Activated CD8-positive, alpha-beta memory T cell treated with anti-CD3 and anti-CD28 coated beads, Interleukin-2, amount 50 U/mL, for 1 hour (primary cell): Measurements from ENCODE around the gene BMP3.
"Not testable (repeated sequence)": the region's sequence is repeated elsewhere in the genome, so short reads cannot be mapped to it uniquely, and the experiment has no call there.

Source experiments
- DNase-seq: peaks from one replicate; pipeline ENCODE4 v3.0.0-alpha.2; 2020; ENCODE audit errors: extremely low read depth

BMP3 gene, protein sequence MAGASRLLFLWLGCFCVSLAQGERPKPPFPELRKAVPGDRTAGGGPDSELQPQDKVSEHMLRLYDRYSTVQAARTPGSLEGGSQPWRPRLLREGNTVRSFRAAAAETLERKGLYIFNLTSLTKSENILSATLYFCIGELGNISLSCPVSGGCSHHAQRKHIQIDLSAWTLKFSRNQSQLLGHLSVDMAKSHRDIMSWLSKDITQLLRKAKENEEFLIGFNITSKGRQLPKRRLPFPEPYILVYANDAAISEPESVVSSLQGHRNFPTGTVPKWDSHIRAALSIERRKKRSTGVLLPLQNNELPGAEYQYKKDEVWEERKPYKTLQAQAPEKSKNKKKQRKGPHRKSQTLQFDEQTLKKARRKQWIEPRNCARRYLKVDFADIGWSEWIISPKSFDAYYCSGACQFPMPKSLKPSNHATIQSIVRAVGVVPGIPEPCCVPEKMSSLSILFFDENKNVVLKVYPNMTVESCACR

DNA sequence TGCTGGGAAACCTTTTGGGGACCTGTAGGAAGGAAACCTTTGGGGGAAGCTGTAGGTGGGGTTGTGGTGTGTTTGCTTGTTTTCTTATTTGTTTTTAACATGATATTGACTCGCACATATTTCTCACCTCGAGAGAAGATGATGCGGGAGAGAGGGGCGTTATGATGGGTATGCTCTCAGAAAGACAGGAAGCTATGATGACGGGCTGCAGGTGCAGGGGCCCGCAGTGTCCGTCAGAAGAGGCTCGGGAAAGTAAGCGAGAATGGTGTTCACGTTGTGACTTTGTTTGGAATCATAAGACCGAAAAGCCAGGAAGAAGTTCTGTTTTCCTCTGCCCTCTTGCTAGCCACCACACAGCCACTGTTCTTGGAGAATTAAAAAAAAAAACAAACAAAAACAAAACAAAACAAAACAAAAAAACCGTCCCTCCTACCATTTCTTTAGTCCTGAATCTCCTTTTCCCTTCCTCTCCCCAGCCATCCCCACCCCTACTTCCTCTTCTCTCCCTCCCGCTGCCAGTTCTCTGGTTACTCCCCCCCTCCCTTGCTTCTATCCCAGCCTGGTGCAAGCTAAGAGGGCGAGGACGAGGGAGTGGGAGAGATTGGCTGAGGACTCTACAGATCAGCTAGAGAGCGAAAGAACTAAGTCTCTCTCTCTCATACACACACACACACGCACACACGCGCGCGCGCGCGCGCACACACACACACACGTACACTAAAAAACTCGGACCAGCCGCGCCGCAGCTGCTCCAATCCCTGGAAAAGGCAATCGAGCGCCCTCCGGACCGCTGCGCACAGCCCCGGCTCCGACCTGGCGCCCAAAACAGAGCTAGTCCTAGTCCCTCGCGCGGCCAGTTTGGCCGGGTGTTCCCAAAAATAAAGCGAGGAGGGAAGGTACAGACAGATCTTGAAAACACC lies at the start of gene BMP3:
Gene BMP3 (plus strand): TSS at position 648 of the 920 bp plus-strand sequence. CDS start 577 bp downstream, outside the sequence.
- no peak for DNase-seq

DNA sequence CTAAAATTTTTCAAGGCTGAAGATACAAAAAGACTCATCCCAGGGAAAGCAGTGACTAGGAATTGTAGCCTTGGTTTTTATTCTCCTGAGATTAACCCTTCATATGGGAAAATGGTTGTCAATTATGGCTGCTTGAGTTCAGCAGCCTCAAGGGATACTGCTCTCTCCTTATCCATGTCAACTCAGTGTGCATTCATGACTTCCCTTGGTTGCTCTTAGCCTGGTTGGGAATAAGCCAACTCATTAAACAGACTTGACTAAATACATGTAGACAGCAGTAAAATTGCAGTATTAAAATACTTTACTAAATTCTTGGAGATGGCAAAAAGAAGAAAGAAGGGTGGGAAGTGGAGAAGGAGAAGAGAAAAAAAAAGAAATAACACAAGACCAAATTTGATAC lies 44.5 kb upstream of the BMP3 start:
- DNase-seq: no peak

DNA sequence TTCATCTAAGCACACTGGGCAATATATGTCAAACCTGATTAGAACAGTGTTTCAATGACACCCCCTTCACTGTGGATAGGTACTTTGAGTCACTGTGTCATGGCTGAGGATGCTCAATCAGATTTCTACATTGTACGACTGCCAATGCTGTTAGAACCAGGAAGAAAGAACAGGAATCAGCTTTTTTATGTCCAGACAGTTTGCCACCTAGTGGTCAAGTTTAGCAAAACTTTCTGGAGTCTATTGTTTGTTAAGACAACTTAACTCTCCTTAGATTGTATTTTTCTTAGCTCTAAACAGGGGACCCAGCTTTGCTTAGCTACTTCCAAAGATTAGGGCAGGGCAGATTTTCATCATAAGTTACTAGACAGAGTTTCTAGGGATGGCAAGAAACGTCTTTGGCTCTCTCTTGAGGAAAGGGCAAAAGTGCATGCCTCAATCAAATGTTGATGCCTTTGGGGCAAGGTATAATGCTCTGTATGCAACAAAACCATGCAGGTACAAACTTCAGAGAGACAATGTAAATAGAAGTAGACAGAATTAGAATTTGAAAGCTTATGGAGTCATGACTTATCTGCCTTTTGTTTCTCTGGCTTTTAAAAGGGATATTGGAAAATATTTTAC lies 40.5 kb upstream of the BMP3 start:
- no peak for DNase-seq

DNA sequence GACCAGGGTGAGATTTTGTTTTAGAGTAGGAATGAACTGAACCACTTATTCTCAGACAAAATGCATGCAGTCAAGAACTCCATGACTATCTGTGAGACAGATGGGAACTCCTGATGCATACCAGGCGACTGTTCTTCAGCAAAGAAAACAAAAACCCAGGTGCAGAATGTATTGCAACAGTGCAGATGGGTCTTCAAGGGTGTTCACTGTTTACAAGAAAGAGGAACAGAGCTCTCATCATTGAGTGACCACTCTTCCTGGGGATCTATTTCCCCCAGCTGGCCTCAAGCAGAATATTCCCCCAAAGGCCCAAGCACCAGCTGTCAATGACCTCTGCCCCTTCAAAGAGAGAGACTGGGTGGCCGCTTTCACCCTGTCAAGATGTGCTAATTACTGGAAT lies 39.7 kb upstream of the BMP3 start:
- DNase-seq: no peak

DNA sequence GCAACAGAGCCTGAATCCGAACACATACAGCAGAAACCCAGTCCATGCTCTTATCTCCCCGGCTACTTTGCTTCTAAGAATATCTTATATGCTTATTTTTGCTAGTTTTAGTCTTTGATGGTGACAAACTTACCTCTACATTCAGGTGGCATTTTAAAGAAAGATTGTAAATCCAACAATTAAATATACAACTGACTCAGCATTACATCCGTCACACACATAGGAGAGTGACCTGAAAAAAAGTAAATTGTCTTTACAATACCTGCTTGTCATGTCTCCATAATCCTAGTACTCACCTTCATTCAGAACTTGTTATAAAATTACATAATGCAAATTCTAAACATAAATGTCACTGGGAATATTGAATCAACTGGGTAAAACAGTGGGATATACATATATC lies 30.6 kb upstream of the BMP3 start:
- no peak for DNase-seq

DNA sequence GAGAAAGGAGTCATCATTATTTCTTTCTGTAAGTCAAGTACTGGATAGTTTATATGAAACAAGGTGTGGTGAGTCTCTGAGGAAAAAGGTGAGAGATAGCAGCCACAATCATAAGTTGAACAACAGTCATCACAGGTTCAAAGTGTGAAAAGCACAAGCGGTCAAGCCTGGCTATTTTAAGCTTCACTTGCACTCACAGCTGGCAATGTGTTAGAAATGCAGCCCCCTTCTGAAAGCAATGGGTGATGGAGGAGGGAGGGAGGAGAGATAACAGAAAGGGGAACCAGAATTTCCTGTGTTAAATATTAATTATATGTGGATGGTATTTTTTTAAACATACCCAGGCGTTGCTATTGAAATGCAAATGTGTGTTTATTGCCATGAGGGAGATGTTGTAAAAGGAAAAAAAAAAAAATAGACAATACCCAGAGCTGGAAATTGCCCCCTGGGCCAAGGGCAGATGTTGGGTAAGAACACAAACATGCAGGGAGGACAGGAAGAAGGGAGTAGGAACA lies 26.9 kb upstream of the BMP3 start:
- no peak for DNase-seq

DNA sequence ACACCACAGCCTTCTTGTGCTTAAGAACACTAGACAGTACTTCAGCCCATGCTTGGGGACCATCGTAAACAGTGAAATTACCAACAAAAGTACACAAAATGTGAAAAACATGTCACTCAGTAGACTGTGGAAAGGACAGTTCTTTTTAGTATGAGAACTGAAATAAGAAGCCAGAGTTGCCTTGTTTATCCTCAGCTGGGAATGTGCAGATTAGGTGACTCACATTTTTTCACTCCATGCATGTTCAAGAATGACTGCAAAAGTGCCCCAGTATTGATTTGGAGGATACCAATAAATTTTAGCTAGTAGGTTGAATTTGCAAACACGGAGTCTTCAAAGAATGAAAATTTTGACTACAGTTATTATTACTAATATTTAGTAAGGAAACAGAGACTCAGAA lies 23.1 kb upstream of the BMP3 start:
- no peak for DNase-seq

DNA sequence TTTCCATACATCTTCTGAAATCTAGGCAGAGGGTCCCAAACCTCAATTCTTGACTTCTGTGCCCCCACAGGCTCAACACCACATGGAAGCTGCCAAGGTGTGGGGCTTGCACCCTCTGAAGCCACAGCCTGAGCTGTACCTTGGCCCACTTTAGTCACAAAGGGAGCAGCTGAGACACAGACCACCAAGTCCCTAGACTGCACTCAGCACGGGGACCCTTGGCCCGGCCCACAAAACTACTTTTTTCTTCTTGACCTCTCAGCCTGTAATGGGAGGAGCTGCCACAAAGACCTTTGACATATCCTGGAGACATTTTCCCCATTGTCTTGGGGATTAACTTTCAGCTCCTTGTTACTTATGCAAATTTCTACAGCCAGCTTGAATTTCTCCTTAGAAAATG lies 13.9 kb upstream of the BMP3 start:
- not testable (repeated sequence) for DNase-seq

DNA sequence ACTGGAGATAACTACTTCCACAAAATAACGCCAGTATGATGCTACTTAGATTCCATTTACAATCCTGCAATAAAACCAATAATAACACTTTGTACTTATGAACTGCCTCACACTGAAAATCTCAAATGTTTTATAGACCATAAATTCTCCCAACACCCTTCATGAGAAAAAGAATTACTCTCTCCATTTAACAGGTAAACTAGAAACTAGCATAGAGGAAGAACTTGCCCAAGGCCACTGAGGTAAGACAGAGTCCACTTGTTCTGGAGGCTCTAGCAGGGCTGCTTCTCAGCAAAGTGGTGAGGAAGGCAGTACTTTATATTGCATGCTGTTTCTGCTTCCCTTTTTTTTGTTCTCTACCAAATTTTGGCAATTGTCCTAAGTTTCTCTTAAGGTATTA lies 11.5 kb upstream of the BMP3 start:
- no peak for DNase-seq

DNA sequence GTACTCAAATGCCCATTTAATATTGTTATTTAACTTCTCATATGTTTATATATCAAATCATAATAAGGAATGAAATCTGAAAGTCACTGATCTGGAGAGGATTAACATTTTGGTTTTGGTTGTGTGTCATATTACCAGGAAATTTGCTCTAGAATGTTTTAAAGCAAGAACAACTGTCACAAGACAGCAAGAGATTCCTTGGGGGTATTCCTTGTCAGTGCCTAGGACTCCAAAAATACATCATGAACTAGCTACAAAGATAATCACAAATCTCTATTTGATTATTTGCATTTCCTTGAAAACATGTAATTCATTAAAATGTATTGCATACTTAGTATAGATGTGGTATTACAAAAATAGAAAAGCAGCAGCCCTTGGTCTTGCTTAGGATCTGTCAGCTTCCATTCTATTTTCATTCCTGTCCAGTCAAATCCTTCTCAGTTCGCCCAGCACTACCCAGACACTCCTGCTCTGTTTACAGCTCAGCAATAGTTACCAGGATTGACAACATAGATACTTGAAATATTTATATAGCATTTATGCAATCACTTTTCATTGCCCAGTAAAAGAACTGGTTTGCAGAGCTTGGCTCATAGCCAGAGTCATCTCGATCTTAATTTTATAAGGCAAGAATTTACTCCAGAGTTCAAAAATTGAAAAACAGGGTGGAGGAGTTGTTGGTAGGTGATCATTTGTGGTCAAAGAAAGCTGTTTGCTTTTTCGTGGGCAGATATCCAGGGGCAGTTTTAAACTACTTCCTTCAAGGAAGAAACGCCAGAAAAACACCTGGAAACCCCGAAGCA lies 9.2 kb upstream of the BMP3 start:
- DNase-seq: no peak

DNA sequence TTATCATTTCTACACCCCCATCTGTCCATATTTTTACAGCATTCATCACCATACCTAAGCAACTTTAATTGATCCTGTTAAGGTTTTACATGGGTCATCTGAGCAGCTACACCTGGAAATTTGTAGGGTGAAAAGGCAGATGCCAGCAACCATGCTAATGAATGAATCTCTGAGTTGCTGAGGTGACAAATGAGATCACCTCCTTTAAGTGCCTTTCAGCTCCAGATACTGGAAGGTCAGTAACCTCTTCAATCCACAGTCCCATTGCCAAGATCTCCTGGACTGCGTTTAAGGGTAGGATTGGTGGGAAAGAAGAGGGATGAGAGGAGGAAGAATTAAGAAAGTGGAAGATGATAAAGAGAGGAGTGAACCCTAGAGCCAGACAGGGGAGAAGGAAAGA lies 8.5 kb upstream of the BMP3 start:
- DNase-seq: no peak

DNA sequence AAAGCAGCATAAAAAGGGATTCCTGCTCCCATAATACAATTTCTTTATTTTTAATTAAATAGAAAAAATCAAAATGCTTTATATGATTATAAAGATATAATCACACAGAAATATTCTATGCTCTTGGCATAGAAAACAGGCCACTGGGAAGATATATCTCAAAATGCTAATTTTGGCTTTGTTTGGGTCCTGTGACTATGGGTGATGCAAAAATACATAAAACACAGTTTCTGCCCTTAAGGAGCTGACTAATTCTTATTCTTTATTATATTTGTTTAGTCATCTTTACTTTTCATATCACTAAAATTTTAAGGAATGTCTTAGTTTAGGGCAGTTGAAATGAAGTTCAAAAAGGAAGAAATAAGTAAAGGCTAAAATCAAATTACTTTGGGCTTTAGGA lies 7.0 kb upstream of the BMP3 start:
- no peak for DNase-seq

DNA sequence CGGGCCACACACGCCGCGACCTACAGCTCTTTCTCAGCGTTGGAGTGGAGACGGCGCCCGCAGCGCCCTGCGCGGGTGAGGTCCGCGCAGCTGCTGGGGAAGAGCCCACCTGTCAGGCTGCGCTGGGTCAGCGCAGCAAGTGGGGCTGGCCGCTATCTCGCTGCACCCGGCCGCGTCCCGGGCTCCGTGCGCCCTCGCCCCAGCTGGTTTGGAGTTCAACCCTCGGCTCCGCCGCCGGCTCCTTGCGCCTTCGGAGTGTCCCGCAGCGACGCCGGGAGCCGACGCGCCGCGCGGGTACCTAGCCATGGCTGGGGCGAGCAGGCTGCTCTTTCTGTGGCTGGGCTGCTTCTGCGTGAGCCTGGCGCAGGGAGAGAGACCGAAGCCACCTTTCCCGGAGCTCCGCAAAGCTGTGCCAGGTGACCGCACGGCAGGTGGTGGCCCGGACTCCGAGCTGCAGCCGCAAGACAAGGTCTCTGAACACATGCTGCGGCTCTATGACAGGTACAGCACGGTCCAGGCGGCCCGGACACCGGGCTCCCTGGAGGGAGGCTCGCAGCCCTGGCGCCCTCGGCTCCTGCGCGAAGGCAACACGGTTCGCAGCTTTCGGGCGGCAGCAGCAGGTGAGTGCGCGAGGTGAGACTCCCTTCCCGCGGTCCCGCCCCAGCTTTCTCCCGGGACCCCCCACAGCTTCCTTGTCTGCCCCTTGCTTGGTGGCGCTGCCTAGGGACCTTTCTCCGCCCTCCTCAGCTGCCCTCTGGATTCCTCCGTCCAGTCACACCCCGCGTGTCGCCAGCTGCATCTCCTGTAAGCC lies 678 bp downstream of the BMP3 start:
- no peak for DNase-seq

DNA sequence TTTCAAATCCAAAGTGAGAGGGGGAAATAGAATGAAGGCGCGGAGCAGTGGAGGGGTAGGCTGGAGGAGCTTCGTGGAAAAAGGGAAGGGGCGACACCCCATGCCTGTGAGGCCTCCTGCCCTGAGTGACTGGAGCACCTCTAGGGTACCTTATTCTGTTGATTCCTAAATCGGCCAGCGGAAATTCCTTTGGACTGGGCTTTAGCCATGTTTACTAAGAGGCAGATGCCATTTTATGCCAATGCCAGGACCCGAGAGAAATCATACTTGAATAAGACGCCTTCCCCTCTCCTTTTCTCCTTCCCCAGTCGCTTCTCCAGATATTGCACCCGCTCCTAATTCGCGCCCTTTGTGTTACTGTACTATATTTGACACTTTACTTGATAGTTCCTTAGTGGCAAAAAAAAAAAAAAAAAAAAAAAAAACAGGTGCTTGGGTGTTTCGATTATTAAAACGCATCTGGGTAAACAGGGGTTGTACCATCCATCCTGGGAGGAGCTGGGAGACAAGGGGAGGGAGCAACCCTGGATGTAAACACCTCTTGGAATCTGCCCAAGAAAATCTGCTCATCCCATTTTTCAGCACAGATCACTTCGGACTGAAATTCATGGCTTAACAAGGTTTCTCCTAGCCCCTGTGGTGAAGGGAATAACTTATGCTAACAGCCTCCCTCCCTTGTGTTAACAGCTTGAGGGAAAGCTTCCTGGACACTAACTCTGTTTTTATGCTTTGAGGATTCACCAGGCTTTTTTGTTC lies 1.5 kb downstream of the BMP3 start:
- DNase-seq: no peak

DNA sequence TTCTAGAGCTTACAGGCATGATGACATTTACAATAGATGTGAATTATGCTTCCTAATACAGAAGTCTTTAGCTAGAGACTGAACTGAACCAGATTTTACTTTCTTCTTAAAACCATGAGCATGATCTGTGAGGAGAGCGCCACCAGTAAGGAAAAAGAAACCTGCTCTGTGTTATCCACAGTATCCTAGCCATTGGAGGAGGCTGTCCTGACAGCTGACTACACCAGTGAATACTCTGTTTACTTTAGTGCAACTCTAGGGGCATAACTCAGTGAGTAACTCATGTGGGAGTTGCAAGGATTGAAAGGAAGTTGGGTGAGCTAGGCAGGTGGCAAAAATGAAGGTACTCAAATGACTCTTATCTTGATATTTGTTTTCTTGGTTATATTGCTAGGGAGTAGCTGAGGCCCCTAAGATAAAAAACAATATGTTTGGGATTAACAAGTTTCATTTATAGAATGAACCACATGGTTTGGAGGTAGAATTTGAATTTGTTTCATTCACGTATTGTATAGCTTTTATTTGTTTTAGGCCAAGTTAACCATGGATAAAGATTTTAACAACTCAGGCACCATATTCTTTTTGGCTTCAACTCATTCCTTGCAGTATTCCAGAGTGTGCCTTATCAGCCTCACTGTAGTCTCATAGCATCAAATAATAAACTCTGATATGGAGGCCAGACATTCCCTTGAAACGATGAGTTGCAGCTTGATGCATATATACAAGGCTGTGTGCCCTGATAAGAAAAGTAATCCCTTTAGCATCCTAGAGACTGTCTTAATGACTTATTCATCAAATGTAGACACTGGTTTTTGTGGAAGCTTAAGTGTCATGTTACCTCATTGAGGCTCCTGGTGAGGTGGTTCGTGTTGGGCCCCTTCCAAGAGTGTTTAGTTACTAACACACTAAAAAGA lies 2.5 kb downstream of the BMP3 start:
- DNase-seq: no peak

DNA sequence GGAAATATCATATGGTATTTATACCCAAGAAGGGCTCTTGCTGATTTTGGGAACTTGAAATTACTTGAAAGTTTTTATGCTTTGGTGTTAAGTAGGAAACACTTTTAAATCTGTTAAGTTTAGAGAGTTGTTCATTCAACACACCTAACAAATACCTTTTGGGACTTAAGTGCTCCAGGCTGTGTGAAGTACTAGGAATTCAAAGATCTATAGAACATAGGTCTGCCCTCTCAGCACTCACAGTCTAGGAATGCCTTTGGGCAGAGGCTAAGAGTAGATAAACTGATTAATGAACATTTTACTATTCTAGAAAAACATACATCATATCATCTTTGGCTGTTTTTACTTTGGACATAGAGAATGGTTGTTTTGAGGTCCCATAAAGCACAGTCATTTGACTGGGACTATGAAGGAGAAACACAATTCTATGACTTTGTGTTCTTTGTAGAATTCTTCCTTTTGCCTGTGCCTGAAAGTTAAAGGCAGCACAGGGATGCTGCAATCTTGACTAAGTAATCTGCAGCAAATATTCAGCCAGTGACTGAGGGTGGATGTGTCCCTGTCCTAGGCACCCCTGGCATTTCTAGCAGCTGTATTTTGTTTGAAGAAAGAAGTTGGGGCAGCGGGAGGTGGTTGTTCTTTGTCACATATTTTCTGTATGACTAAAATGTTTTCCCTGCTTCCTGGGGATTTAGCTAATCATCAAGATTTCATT lies 8.3 kb downstream of the BMP3 start:
- no peak for DNase-seq

DNA sequence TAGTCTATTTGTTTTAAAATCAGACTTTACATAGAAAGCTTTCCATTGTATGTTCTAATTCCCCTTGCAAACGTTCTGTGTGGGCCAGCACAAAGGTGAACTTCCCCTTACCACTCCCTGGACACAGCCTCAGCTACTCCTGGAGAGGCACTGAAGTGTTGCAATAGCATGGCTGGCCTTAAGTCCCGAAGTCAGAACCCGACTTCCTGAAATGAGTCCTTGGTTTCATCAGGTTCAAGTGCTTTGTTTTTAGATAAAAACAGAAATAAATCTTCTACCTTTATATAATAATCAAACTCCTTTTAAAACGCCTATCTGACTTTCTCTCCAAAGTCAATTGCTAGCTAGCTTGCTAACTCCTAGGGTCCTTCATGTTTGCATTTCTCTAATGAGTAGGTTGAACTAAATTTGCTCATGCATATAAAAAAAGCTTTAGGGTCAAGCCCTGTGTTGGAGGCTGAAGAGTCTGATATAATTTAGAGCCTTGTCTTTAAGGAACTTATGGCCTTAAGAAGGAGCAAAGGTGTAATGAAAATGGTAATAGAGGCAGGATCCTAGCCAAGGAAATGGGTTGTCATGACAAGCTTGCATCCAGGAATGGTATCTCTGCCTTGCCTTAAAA lies 9.0 kb downstream of the BMP3 start:
- no peak for DNase-seq
